ENCODE measurements around the gene NTM. TPM values are rescaled to one million over a fixed set of nuclear protein-coding genes. Genes with fewer than 3 reads are reported as not detected.
A peak's percentile ranks its signal among the peaks of the same experiment; 100 is the strongest.

NTM gene
- total and polyA plus RNA-seq, 9 donors = 8.5 to 37.1 (median 22.6) TPM

DNA sequence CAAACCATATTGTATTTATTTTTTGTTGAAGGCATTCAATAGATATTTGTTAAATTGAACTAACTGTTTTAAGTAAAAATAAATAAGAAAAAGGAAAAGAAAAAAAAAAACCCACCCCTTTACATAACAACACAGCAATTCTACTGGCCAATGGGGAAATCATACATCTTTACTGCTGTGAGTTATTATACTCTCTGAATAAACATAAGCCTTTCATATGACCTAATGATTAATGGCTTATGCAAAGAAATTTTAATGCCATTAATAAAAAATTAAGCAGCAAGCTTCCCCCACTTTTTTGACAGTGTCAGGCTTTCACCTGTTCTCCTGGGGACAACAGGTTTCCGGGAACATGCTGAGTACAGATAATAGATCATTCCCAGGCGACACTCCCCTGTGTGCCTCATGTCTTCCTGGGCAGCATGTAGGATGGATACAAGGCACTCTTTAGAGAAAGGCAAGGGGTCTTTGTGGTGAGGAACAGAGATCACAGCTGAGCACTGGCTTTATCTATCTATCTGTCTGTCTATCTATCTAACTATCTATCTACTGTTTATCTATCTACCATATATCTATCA, 676.0 kb downstream of the NTM start:
- no peak overlapping the region for H3K27ac ChIP-seq (ENCODE audit: low read length)
- 40% methylated on average over 1 of the region's 2 CpGs for WGBS (ENCODE audit: insufficient coverage)

GRCh38 chr11:132047167-132047566, 676.8 kb downstream of the NTM start:
- Histone ChIP-seq H3K27me3 (ENCODE audit: control insufficient read depth, insufficient read depth, low read length) (no peaks in the 10 kb centered on the region), H3K4me1 (ENCODE audit: control insufficient read depth, insufficient read depth, low read length) (peaks cover 29% of the 10 kb centered on the region), H3K27ac (ENCODE audit: low read length) (no peak overlapping the region), H3K9me3 (replicated peaks; ENCODE audit: control insufficient read depth, low read depth, low read length) (no peaks in the 10 kb centered on the region), H3K36me3 (ENCODE audit: control insufficient read depth, insufficient read depth, low read length) (no peaks in the 10 kb centered on the region), H3K4me3 (ENCODE audit: low read length) (no peak overlapping the region)
- DNase-seq = peak; percentile 48

More for the DNA sequence above, 676.0 kb downstream of the NTM start:
- H3K4me1 ChIP-seq (ENCODE audit: control insufficient read depth, insufficient read depth, low read length) = peaks cover 24% of the 10 kb centered on the region
- no peaks in the 10 kb centered on the region for H3K27me3 ChIP-seq (ENCODE audit: control insufficient read depth, insufficient read depth, low read length)
- no peak overlapping the region for H3K4me3 ChIP-seq (ENCODE audit: low read length)
- no peaks in the 10 kb centered on the region for H3K9me3 ChIP-seq (replicated peaks; ENCODE audit: control insufficient read depth, low read depth, low read length)
- DNase-seq = no peak
- H3K36me3 ChIP-seq (ENCODE audit: control insufficient read depth, insufficient read depth, low read length) = no peaks in the 10 kb centered on the region

DNA sequence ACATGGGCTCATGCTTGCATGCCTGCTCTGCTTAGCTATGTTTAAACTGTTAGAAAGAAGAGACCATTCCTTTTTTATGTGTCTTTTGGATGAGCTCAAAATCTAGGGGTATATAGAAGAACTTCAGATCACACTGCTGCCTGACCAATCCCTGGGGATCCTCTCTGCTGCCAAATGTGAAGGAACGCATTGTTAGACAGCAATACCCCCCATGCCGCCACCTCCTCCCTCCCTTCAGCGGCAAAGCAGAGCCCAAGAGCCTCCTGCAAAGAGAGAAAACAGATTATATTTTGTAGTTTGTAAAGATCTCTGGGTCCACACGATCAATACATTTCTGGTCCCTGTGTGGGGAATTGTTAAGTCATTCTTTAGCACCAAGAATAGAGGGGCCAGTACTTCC, 677.6 kb downstream of the NTM start:
- H3K36me3 ChIP-seq (ENCODE audit: control insufficient read depth, insufficient read depth, low read length) = no peaks in the 10 kb centered on the region
- H3K4me3 ChIP-seq (ENCODE audit: low read length) = no peak overlapping the region
- H3K27me3 ChIP-seq (ENCODE audit: control insufficient read depth, insufficient read depth, low read length) = no peaks in the 10 kb centered on the region
- peaks cover 29% of the 10 kb centered on the region for H3K4me1 ChIP-seq (ENCODE audit: control insufficient read depth, insufficient read depth, low read length)
- no peaks in the 10 kb centered on the region for H3K9me3 ChIP-seq (replicated peaks; ENCODE audit: control insufficient read depth, low read depth, low read length)
- DNase-seq = no peak
- H3K27ac ChIP-seq (ENCODE audit: low read length) = no peak overlapping the region
- no CpG with 5 or more reads among the region's 4 CpGs for WGBS (ENCODE audit: insufficient coverage)

GRCh38 chr11:132049205-132049604, 678.8 kb downstream of the NTM start:
- Histone ChIP-seq H3K27me3 (ENCODE audit: control insufficient read depth, insufficient read depth, low read length) (no peaks in the 10 kb centered on the region), H3K36me3 (ENCODE audit: control insufficient read depth, insufficient read depth, low read length) (no peaks in the 10 kb centered on the region), H3K27ac (ENCODE audit: low read length) (no peak overlapping the region), H3K9me3 (replicated peaks; ENCODE audit: control insufficient read depth, low read depth, low read length) (no peaks in the 10 kb centered on the region), H3K4me3 (ENCODE audit: low read length) (no peak overlapping the region), H3K4me1 (ENCODE audit: control insufficient read depth, insufficient read depth, low read length) (peaks cover 29% of the 10 kb centered on the region)
- WGBS (ENCODE audit: insufficient coverage) = no CpG with 5 or more reads among the region's 4 CpGs
- DNase-seq = no peak

GRCh38 chr11:132050049-132050448, 679.6 kb downstream of the NTM start:
- H3K9me3 ChIP-seq (replicated peaks; ENCODE audit: control insufficient read depth, low read depth, low read length) = no peaks in the 10 kb centered on the region
- 54% methylated on average over 3 of the region's 4 CpGs for WGBS (ENCODE audit: insufficient coverage)
- H3K4me1 ChIP-seq (ENCODE audit: control insufficient read depth, insufficient read depth, low read length) = peaks cover 29% of the 10 kb centered on the region
- H3K27me3 ChIP-seq (ENCODE audit: control insufficient read depth, insufficient read depth, low read length) = no peaks in the 10 kb centered on the region
- H3K36me3 ChIP-seq (ENCODE audit: control insufficient read depth, insufficient read depth, low read length) = no peaks in the 10 kb centered on the region
- DNase-seq = no peak
- H3K27ac ChIP-seq (ENCODE audit: low read length) = no peak overlapping the region
- H3K4me3 ChIP-seq (ENCODE audit: low read length) = no peak overlapping the region

- no peak for DNase-seq
- Histone ChIP-seq H3K9me3 (replicated peaks; ENCODE audit: control insufficient read depth, low read depth, low read length) (no peaks in the 10 kb centered on the region), H3K4me3 (ENCODE audit: low read length) (no peak overlapping the region), H3K27ac (ENCODE audit: low read length) (no peak overlapping the region), H3K36me3 (ENCODE audit: control insufficient read depth, insufficient read depth, low read length) (no peaks in the 10 kb centered on the region), H3K27me3 (ENCODE audit: control insufficient read depth, insufficient read depth, low read length) (no peaks in the 10 kb centered on the region), H3K4me1 (ENCODE audit: control insufficient read depth, insufficient read depth, low read length) (peaks cover 29% of the 10 kb centered on the region)
- WGBS (ENCODE audit: insufficient coverage) = 69% methylated on average over 4 of the region's 6 CpGs
These were observed 680.3 kb downstream of the NTM start for GRCh38 chr11:132050577-132051165.

- H3K9me3 ChIP-seq (replicated peaks; ENCODE audit: control insufficient read depth, low read depth, low read length) = no peaks in the 10 kb centered on the region
- DNase-seq = no peak
- no peak overlapping the region for H3K4me3 ChIP-seq (ENCODE audit: low read length)
- H3K4me1 ChIP-seq (ENCODE audit: control insufficient read depth, insufficient read depth, low read length) = peaks cover 31% of the 10 kb centered on the region
- no peak overlapping the region for H3K27ac ChIP-seq (ENCODE audit: low read length)
- 80% methylated on average over 1 of the region's 2 CpGs for WGBS (ENCODE audit: insufficient coverage)
- H3K36me3 ChIP-seq (ENCODE audit: control insufficient read depth, insufficient read depth, low read length) = no peaks in the 10 kb centered on the region
- H3K27me3 ChIP-seq (ENCODE audit: control insufficient read depth, insufficient read depth, low read length) = no peaks in the 10 kb centered on the region
These were observed 681.3 kb downstream of the NTM start for GRCh38 chr11:132051704-132052103.

DNA sequence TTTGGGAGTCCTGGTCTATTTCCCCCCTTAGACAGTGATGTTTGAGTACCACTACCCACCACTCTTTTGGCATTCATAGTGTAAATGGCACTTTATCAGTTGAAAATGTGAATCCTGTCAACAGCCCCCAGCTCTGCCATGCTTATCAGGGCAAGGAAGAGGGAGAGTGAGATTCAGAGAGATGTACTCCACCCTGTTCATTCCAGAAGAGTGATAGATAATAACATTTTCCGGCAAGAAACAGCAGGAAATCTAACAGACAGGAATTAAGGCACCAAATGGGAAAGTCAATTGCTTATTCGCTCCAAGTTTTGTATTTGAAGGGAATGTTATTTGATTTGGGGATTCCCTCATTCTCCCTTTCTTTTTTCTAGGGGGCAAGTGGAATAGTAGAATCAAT, 681.9 kb downstream of the NTM start:
- peaks cover 27% of the 10 kb centered on the region for H3K4me1 ChIP-seq (ENCODE audit: control insufficient read depth, insufficient read depth, low read length)
- H3K9me3 ChIP-seq (replicated peaks; ENCODE audit: control insufficient read depth, low read depth, low read length) = no peaks in the 10 kb centered on the region
- WGBS (ENCODE audit: insufficient coverage) = no CpG with 5 or more reads among the region's 2 CpGs

DNA sequence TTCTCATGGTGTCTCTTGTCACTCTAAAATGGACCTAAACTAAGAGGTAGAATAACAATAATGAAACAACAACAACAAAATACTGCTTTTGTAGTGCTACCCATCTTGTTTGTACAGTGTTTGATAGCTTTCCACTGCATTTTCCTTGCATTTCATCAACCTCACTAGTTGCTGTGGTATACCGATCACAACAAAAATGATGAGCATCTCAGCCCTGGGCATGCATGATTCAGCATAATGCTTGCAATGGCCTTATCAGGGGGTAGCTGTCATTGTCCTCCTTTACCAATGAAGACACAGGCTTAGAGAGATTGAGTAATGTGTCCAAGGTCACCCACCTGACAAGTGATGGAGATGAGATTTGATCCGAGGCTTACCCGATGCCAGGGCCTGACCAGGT, 682.5 kb downstream of the NTM start:
- no peak for DNase-seq
- Histone ChIP-seq H3K4me3 (ENCODE audit: low read length) (no peak overlapping the region), H3K27ac (ENCODE audit: low read length) (no peak overlapping the region), H3K4me1 (ENCODE audit: control insufficient read depth, insufficient read depth, low read length) (peaks cover 22% of the 10 kb centered on the region), H3K27me3 (ENCODE audit: control insufficient read depth, insufficient read depth, low read length) (no peaks in the 10 kb centered on the region), H3K9me3 (replicated peaks; ENCODE audit: control insufficient read depth, low read depth, low read length) (no peaks in the 10 kb centered on the region), H3K36me3 (ENCODE audit: control insufficient read depth, insufficient read depth, low read length) (no peaks in the 10 kb centered on the region)
- WGBS (ENCODE audit: insufficient coverage) = 92% methylated on average over 2 of the region's 3 CpGs

More for the DNA sequence above, 681.9 kb downstream of the NTM start:
- no peak overlapping the region for H3K4me3 ChIP-seq (ENCODE audit: low read length)
- DNase-seq = no peak
- no peak overlapping the region for H3K27ac ChIP-seq (ENCODE audit: low read length)
- H3K36me3 ChIP-seq (ENCODE audit: control insufficient read depth, insufficient read depth, low read length) = no peaks in the 10 kb centered on the region
- no peaks in the 10 kb centered on the region for H3K27me3 ChIP-seq (ENCODE audit: control insufficient read depth, insufficient read depth, low read length)

DNA sequence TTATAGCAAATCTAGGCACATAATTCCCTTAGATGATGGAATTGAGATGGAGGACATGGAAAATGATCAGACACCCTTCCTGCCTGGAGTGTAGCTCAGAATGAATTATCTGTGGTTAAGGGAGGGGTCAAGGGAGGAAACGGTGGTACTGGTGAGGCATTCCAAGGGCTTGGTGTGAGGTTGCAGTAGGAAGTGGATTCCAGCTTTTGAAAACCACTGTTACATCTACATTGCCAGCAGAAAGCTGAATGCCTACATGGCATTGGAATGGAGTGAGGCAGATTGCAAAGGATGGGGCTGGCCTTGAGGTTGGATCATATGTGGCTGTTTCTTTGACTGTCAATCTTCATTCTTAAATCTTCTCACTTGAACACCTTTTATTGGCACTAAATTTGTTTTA, 684.4 kb downstream of the NTM start:
- no peaks in the 10 kb centered on the region for H3K9me3 ChIP-seq (replicated peaks; ENCODE audit: control insufficient read depth, low read depth, low read length)
- no peaks in the 10 kb centered on the region for H3K27me3 ChIP-seq (ENCODE audit: control insufficient read depth, insufficient read depth, low read length)
- H3K36me3 ChIP-seq (ENCODE audit: control insufficient read depth, insufficient read depth, low read length) = no peaks in the 10 kb centered on the region
- no peak for DNase-seq
- WGBS (ENCODE audit: insufficient coverage) = 27% methylated on average over 1 of the region's 1 CpG
- H3K4me3 ChIP-seq (ENCODE audit: low read length) = no peak overlapping the region
- no peak overlapping the region for H3K27ac ChIP-seq (ENCODE audit: low read length)
- H3K4me1 ChIP-seq (ENCODE audit: control insufficient read depth, insufficient read depth, low read length) = peaks cover 19% of the 10 kb centered on the region

DNA sequence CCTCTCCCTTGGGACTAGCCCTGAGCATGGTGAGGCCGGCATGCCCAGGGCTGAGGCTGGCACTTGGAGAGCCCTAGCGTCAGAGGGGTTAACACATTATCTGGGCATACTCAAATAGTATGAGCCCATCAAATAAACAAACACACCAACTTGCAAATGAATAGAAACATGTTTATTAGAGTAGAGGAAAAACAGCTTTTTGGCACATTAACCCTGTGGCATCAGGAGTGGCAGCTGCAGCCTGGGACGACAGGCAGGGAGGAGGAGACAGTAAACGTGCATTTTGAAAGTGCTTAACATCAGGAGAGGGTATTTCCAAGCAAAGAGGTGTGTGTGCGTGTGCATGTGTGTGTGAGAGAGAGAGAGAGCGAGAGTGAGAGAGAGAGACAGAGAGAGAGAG, 684.9 kb downstream of the NTM start:
- Histone ChIP-seq H3K27ac (ENCODE audit: low read length) (no peak overlapping the region), H3K27me3 (ENCODE audit: control insufficient read depth, insufficient read depth, low read length) (no peaks in the 10 kb centered on the region), H3K9me3 (replicated peaks; ENCODE audit: control insufficient read depth, low read depth, low read length) (no peaks in the 10 kb centered on the region), H3K4me1 (ENCODE audit: control insufficient read depth, insufficient read depth, low read length) (peaks cover 14% of the 10 kb centered on the region), H3K36me3 (ENCODE audit: control insufficient read depth, insufficient read depth, low read length) (no peaks in the 10 kb centered on the region), H3K4me3 (ENCODE audit: low read length) (no peak overlapping the region)
- WGBS (ENCODE audit: insufficient coverage) = 69% methylated on average over 5 of the region's 6 CpGs
- DNase-seq = no peak

Measured in muscle of leg (tissue), 11 donors.